HG02678 (cell line): ENCODE results near the gene PLS3.
A peak's percentile ranks its signal among the peaks of the same experiment; 100 is the strongest.

Experiments used
- ATAC-seq: cut with Tn5 transposase; IDR thresholded peaks from one replicate; pipeline ENCODE4 v1.9.1; 2021; ENCODE audit warnings: mild to moderate bottlenecking, moderate library complexity; ENCODE audit not compliant: unreplicated experiment

The PLS3 gene

GRCh38 chrX:115690511-115691216, 129.7 kb downstream of the PLS3 start:
- peak; percentile 66 for ATAC-seq

GRCh38 chrX:115693476-115693875, 132.5 kb downstream of the PLS3 start:
- ATAC-seq = no peak

DNA sequence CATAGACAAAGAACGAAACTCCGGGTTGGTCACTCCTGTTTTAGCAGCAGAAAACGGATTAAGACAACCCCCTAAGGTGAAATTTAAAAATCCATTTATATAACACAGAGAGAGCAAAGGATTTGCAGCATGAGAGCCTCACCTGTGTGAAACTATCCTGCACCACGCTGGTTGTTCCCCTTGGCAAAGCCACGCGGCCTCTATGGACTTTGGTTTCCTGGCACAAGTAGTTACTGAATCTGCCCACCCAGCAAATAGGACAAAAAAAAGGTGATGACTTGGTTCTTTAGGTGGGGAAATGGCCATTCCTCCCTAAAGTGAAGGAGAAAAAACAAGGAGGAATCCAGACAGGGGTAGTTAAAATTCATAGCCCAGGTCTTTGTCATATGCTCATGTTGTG, 133.1 kb downstream of the PLS3 start:
- ATAC-seq = no peak

DNA sequence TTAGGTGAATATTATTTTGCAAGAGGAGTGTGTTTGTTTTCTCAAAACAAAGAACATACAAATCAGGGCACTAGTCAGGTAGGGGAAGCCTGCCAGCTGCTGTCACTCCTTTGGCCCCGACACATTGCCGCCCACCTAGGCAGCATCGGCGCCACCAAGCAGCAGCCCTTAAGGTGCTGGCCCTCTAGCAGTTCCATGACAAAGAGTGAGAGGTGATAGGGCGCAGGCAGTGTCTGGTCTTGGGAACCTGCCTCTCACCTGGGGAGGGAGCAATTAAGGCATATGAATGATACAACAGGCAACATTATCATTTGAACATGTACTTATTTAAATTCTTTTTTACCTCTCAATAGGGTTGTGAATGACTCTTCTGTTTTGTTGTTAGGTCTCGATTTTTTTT, 135.1 kb downstream of the PLS3 start:
- ATAC-seq = no peak

GRCh38 chrX:115696939-115697338, 136.0 kb downstream of the PLS3 start:
- no peak for ATAC-seq

- ATAC-seq = no peak
Measured at GRCh38 chrX:115697806-115698205, 136.8 kb downstream of the PLS3 start.
